ENCODE results near the gene SCYL2. TPM values are rescaled to one million over a fixed set of nuclear protein-coding genes. Genes with fewer than 3 reads are reported as not detected.

SCYL2 gene
- total RNA-seq, 1 donor from 2014 or later, result 48.4 TPM

GRCh38 chr12:100249941-100250340, 17.0 kb upstream of the SCYL2 start:
- no peaks in the 10 kb centered on the region for H3K36me3 Mint-ChIP-seq (ENCODE audit: unreplicated experiment)
- no peaks in the 10 kb centered on the region for H3K9me3 Mint-ChIP-seq (ENCODE audit: unreplicated experiment)
- no peak overlapping the region for H3K4me3 Mint-ChIP-seq (ENCODE audit: unreplicated experiment)
- DNase-seq (ENCODE audit: extremely low spot score, unreplicated experiment), result no peak
- H3K4me1 Mint-ChIP-seq (ENCODE audit: unreplicated experiment), result peaks cover 8% of the 10 kb centered on the region
- H3K27ac Mint-ChIP-seq (ENCODE audit: unreplicated experiment), result no peak overlapping the region
- no peaks in the 10 kb centered on the region for H3K27me3 Mint-ChIP-seq (ENCODE audit: unreplicated experiment)
- no peak for TF ChIP-seq CTCF (IDR thresholded peaks at IDR 0.05)

- TF ChIP-seq CTCF (IDR thresholded peaks at IDR 0.05), result no peak
- peaks cover 8% of the 10 kb centered on the region for H3K4me1 Mint-ChIP-seq (ENCODE audit: unreplicated experiment)
- no peak overlapping the region for H3K4me3 Mint-ChIP-seq (ENCODE audit: unreplicated experiment)
- DNase-seq (ENCODE audit: extremely low spot score, unreplicated experiment), result no peak
- no peaks in the 10 kb centered on the region for H3K36me3 Mint-ChIP-seq (ENCODE audit: unreplicated experiment)
- no peaks in the 10 kb centered on the region for H3K9me3 Mint-ChIP-seq (ENCODE audit: unreplicated experiment)
- H3K27ac Mint-ChIP-seq (ENCODE audit: unreplicated experiment), result no peak overlapping the region
- no peaks in the 10 kb centered on the region for H3K27me3 Mint-ChIP-seq (ENCODE audit: unreplicated experiment)
Observed at GRCh38 chr12:100251917-100252316, 15.1 kb upstream of the SCYL2 start.

GRCh38 chr12:100253437-100253836, 13.5 kb upstream of the SCYL2 start:
- Mint-ChIP-seq H3K4me3 (ENCODE audit: unreplicated experiment) (no peak overlapping the region), H3K36me3 (ENCODE audit: unreplicated experiment) (no peaks in the 10 kb centered on the region), H3K27me3 (ENCODE audit: unreplicated experiment) (no peaks in the 10 kb centered on the region), H3K4me1 (ENCODE audit: unreplicated experiment) (peaks cover 6% of the 10 kb centered on the region), H3K27ac (ENCODE audit: unreplicated experiment) (no peak overlapping the region), H3K9me3 (ENCODE audit: unreplicated experiment) (no peaks in the 10 kb centered on the region)
- no peak for TF ChIP-seq CTCF (IDR thresholded peaks at IDR 0.05)
- no peak for DNase-seq (ENCODE audit: extremely low spot score, unreplicated experiment)

- no peak for DNase-seq (ENCODE audit: extremely low spot score, unreplicated experiment)
- TF ChIP-seq CTCF (IDR thresholded peaks at IDR 0.05), result no peak
- Mint-ChIP-seq H3K27me3 (ENCODE audit: unreplicated experiment) (no peaks in the 10 kb centered on the region), H3K4me1 (ENCODE audit: unreplicated experiment) (no peaks in the 10 kb centered on the region), H3K4me3 (ENCODE audit: unreplicated experiment) (no peak overlapping the region), H3K27ac (ENCODE audit: unreplicated experiment) (no peak overlapping the region), H3K9me3 (ENCODE audit: unreplicated experiment) (no peaks in the 10 kb centered on the region), H3K36me3 (ENCODE audit: unreplicated experiment) (no peaks in the 10 kb centered on the region)
Observed at GRCh38 chr12:100254876-100255275, 12.1 kb upstream of the SCYL2 start.

GRCh38 chr12:100258127-100258526, 8.8 kb upstream of the SCYL2 start:
- Mint-ChIP-seq H3K27me3 (ENCODE audit: unreplicated experiment) (no peaks in the 10 kb centered on the region), H3K27ac (ENCODE audit: unreplicated experiment) (no peak overlapping the region), H3K4me1 (ENCODE audit: unreplicated experiment) (no peaks in the 10 kb centered on the region), H3K36me3 (ENCODE audit: unreplicated experiment) (no peaks in the 10 kb centered on the region), H3K4me3 (ENCODE audit: unreplicated experiment) (no peak overlapping the region), H3K9me3 (ENCODE audit: unreplicated experiment) (no peaks in the 10 kb centered on the region)
- no peak for DNase-seq (ENCODE audit: extremely low spot score, unreplicated experiment)
- TF ChIP-seq CTCF (IDR thresholded peaks at IDR 0.05), result no peak

Data from osteocyte (in vitro differentiated cells).